ENCODE measurements around the gene NTN3. TPM values are rescaled to one million over a fixed set of nuclear protein-coding genes. Genes with fewer than 3 reads are reported as not detected.
A peak's percentile ranks its signal among the peaks of the same experiment; 100 is the strongest.
"Not testable (repeated sequence)": the region's sequence is repeated elsewhere in the genome, so short reads cannot be mapped to it uniquely, and the experiment has no call there.

NTN3 gene
- total RNA-seq, 2 experiments from 2014 or later: not detected

DNA sequence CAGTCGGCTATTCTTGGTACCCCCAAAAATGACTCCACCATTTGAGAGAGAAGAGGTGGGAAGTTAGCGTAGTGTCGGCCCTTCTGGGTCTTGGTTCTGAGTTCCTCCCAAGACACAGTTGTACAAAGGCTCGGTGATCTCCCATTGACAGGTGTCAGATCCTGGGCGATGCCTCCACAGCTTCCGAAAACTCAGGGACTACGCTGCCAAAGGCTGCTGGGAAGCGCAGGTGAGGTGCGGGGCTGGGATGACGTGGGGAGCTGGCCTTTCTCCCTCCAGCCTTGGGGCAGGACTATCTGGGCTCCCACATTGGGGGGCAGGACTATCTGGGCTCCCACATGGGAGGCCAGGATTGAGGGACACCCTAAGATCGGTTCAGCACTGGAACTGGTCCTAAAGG is 31.5 kb upstream of the NTN3 start:
- ATAC-seq (no peak), DNase-seq (no peak)
- H3K4me1 Mint-ChIP-seq (ENCODE audit: low read depth): peaks cover 6% of the 10 kb centered on the region
- no peaks in the 10 kb centered on the region for H3K9me3 Mint-ChIP-seq
- intact Hi-C loops (cut with micrococcal nuclease): loop anchor here (10.0 kb wide), 1 partner anchor 65 kb away; no protein-coding TSS in a partner anchor
- peaks cover 51% of the 10 kb centered on the region for H3K36me3 Mint-ChIP-seq (ENCODE audit: low read depth)
- ChIA-PET POLR2A (interaction anchor here (1.3 to 1.8 kb wide), 2 partner anchors 19 to 21 kb away, joined by 5 to 6 read pairs; partner anchors contain the start of gene TEDC2), CTCF (interaction anchor here (1.3 to 2.1 kb wide), 2 partner anchors 9 to 47 kb away, joined by 3 to 12 read pairs; partner anchors contain the start of gene CCNF)
- TF ChIP-seq, protein P1, sequence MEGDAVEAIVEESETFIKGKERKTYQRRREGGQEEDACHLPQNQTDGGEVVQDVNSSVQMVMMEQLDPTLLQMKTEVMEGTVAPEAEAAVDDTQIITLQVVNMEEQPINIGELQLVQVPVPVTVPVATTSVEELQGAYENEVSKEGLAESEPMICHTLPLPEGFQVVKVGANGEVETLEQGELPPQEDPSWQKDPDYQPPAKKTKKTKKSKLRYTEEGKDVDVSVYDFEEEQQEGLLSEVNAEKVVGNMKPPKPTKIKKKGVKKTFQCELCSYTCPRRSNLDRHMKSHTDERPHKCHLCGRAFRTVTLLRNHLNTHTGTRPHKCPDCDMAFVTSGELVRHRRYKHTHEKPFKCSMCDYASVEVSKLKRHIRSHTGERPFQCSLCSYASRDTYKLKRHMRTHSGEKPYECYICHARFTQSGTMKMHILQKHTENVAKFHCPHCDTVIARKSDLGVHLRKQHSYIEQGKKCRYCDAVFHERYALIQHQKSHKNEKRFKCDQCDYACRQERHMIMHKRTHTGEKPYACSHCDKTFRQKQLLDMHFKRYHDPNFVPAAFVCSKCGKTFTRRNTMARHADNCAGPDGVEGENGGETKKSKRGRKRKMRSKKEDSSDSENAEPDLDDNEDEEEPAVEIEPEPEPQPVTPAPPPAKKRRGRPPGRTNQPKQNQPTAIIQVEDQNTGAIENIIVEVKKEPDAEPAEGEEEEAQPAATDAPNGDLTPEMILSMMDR (IDR thresholded peaks at IDR 0.05): no peak
- no peak overlapping the region for H3K27ac Mint-ChIP-seq
- no peaks in the 10 kb centered on the region for H3K27me3 Mint-ChIP-seq
- no peak overlapping the region for H3K4me3 Mint-ChIP-seq

DNA sequence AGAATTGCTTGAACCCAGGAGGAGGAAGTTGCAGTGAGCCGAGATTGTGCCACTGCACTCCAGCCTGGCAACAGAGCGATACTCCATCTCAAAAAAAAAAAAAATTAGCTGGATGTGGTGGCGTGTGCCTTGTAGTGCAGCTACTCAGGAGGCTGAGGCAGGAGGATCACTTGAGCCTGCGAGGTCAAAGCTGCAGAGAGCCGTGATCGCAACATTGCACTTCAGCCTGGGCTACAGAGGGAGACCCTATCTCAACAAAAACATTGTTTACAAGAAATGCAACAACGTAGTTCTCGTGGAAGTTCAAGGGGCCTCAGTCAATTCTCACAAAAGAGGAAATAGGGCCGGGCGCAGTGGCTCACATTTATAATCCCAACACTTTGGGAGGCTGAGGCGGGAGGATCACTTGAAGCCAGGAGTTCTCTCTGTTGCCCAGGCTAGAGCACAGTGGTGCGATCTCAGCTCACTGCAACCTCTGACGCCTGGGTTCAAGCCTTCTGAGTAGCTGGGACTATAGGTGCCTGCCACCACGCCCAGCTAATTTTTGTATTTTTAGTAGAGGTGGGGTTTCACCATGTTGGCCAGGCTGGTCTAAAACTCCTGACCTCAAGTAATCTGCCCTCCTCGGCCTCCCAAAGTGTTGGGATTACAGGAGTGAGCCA is 29.8 kb upstream of the NTN3 start:
- DNase-seq; H3K4me3 Mint-ChIP-seq; intact Hi-C loops (cut with micrococcal nuclease); H3K9me3 Mint-ChIP-seq; H3K4me1 Mint-ChIP-seq (ENCODE audit: low read depth); H3K27ac Mint-ChIP-seq; H3K27me3 Mint-ChIP-seq: not testable (repeated sequence)
- ATAC-seq: peak; percentile 38
- CTCF ChIA-PET: interaction anchor here (1.3 to 2.1 kb wide), 4 partner anchors 11 to 45 kb away, joined by 3 to 12 read pairs (median 4); partner anchors contain the start of genes CCNF and TEDC2
- POLR2A ChIA-PET: interaction anchor here (1.8 kb wide), 1 partner anchor 19 kb away, joined by 6 read pairs; the partner anchor contains the start of gene TEDC2
- peaks cover 48% of the 10 kb centered on the region for H3K36me3 Mint-ChIP-seq (ENCODE audit: low read depth)

DNA sequence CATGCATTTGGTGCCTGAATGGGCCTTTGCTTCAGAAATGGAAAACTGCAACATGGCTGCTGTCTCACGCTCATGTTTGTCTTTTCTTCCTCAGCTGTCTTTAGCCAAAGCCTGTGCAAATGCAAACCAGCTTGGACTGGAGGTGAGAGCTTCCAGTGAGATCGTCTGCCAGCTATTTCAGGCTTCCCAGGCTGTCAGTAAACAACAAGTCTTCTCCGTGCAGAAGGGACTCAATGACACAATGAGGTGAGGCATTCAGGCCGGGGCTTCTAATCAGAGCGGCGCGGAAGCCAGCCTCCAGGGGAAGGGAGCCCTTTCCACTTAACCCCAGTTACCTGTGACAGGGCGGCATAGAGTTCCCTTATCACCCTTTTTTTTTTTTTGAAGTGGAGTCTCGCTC is 27.5 kb upstream of the NTN3 start:
- no peak overlapping the region for H3K4me3 Mint-ChIP-seq
- no peaks in the 10 kb centered on the region for H3K9me3 Mint-ChIP-seq
- no peaks in the 10 kb centered on the region for H3K27me3 Mint-ChIP-seq
- no peak overlapping the region for H3K27ac Mint-ChIP-seq
- TF ChIP-seq, protein P1 (IDR thresholded peaks at IDR 0.05): no peak
- H3K36me3 Mint-ChIP-seq (ENCODE audit: low read depth): peaks cover 43% of the 10 kb centered on the region
- intact Hi-C loops (cut with micrococcal nuclease): no loop called here
- ChIA-PET CTCF (interaction anchor here (1.0 kb wide), 1 partner anchor 13 kb away, joined by 3 read pairs; no protein-coding TSS in a partner anchor), POLR2A (no interaction called here)
- ATAC-seq (no peak), DNase-seq (no peak)
- H3K4me1 Mint-ChIP-seq (ENCODE audit: low read depth): peaks cover 6% of the 10 kb centered on the region

DNA sequence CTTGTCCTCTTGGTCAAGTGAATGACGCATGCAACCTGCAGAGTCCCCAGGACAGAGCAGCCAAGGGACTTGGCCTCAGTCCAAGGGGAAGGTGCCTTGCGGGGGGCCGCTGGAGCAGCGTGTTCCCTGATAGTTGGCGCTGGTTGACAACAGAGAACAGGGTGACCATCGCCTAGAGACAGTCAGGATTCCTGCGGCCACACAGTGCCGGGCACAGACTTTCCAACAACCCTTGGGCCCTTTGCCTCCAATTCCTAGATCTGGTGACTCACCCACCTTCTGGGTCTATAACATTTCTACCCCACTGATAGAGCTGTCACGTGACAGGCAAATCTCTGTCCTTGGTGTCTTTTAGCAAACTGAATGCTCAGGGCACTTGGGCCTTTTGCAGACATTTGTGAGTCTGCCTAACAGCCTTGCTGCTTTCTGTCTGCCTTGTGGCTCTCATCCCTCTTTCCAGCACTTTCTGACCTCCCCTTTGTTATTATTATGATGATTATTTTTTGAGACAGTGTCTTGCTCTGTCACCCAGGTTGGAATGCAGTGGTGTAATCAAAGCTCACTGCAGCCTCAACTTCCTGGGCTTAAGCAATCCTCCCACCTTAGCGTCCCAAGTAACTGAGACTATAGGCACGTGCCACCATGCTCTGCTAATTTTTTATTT is 23.0 kb upstream of the NTN3 start:
- peaks cover 56% of the 10 kb centered on the region for H3K36me3 Mint-ChIP-seq (ENCODE audit: low read depth)
- no peaks in the 10 kb centered on the region for H3K9me3 Mint-ChIP-seq
- H3K27me3 Mint-ChIP-seq: no peaks in the 10 kb centered on the region
- DNase-seq: no peak
- TF ChIP-seq, protein P1 (IDR thresholded peaks at IDR 0.05): no peak
- ChIA-PET CTCF (interaction anchor here (2.0 kb wide), 1 partner anchor 25 kb away, joined by 5 read pairs; no protein-coding TSS in a partner anchor), POLR2A (interaction anchor here (1.5 to 2.0 kb wide), 2 partner anchors 9 kb away, joined by 5 to 11 read pairs; no protein-coding TSS in a partner anchor)
- H3K4me1 Mint-ChIP-seq (ENCODE audit: low read depth): no peaks in the 10 kb centered on the region
- H3K4me3 Mint-ChIP-seq: no peak overlapping the region
- intact Hi-C loops (cut with micrococcal nuclease): no loop called here
- H3K27ac Mint-ChIP-seq: no peak overlapping the region
- ATAC-seq: no peak

DNA sequence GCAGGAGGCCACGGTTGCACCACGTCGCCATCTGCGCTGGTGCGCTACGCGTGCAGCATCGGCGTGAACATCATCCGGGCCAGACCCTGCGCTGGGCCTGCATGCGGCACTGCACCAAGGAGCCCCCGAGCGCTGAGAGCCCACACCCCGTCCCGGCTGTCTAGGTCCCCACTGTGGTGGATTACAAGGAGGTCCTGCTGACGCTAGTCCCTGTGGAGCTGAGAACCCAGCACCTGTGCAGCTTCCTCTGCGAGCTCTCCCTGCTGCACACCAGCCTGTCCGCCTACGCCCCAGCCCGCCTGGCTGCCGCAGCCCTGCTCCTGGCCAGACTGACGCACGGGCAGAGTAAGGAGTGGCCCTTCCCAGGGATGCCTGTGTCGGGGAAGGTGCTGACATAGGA is 22.0 kb upstream of the NTN3 start:
- ChIA-PET CTCF (interaction anchor here (2.0 kb wide), 1 partner anchor 26 kb away, joined by 5 read pairs; no protein-coding TSS in a partner anchor), POLR2A (interaction anchor here (1.0 to 1.9 kb wide), 3 partner anchors 8 to 22 kb away, joined by 4 to 15 read pairs (median 5); partner anchors contain the start of gene TEDC2)
- Mint-ChIP-seq H3K27ac (no peak overlapping the region), H3K4me1 (ENCODE audit: low read depth) (no peaks in the 10 kb centered on the region), H3K27me3 (no peaks in the 10 kb centered on the region), H3K4me3 (no peak overlapping the region), H3K9me3 (no peaks in the 10 kb centered on the region), H3K36me3 (ENCODE audit: low read depth) (peaks cover 58% of the 10 kb centered on the region)
- TF ChIP-seq, protein P1 (IDR thresholded peaks at IDR 0.05): no peak
- intact Hi-C loops (cut with micrococcal nuclease): no loop called here
- DNase-seq (no peak), ATAC-seq (no peak)
